Neural crest cell (in vitro differentiated cells): ENCODE measurements around the gene RAB19. TPM values are rescaled to one million over a fixed set of nuclear protein-coding genes. Genes with fewer than 3 reads are reported as not detected.
"Not testable (repeated sequence)": the region's sequence is repeated elsewhere in the genome, so short reads cannot be mapped to it uniquely, and the experiment has no call there.

Experiments
- DNase-seq: peaks from one replicate; pipeline ENCODE4 v3.0.0; 2021; ENCODE audit warnings: low read depth, mixed read lengths, low spot score
- H3K27ac Mint-ChIP-seq: one replicate; pipeline ENCODE4 v1.8.0; 2021; ENCODE audit warnings: mild to moderate bottlenecking, mixed read lengths; ENCODE audit not compliant: unreplicated experiment
- H3K27me3 Mint-ChIP-seq: 2 replicates; pipeline ENCODE4 v1.8.0; 2021; ENCODE audit warnings: low read depth, mild to moderate bottlenecking, mixed read lengths
- H3K36me3 Mint-ChIP-seq: 2 replicates; pipeline ENCODE4 v1.8.0; 2021; ENCODE audit warnings: low read depth, mild to moderate bottlenecking, mixed read lengths
- H3K4me1 Mint-ChIP-seq: 2 replicates; pipeline ENCODE4 v1.8.0; 2021; ENCODE audit warnings: mixed read lengths
- H3K4me3 Mint-ChIP-seq: one replicate; pipeline ENCODE4 v1.8.0; 2021; ENCODE audit warnings: mild to moderate bottlenecking, mixed read lengths
- H3K9me3 Mint-ChIP-seq: 2 replicates; pipeline ENCODE4 v1.8.0; 2021; ENCODE audit warnings: mixed read lengths
- CTCF ChIP-seq: fragments of 200-600 bp; sonication (generic); conservative IDR thresholded peaks from 2 replicates; pipeline ENCODE4 v1.5.0; 2021; ENCODE audit warnings: antibody characterized with exemption, mild to moderate bottlenecking
- total RNA-seq: library from RNA; stranded (reverse); gene quantifications from 2 replicates; pipeline ENCODE4 v1.2.1, GENCODE V29; 2021

RAB19 gene
- total RNA-seq, 1 donor from 2014 or later: not detected

GRCh38 chr7:140404565-140405065 lies 757 bp downstream of the RAB19 start:
- DNase-seq: no peak
- H3K4me1 Mint-ChIP-seq: peaks cover 15% of the 10 kb centered on the region
- no peaks in the 10 kb centered on the region for H3K36me3 Mint-ChIP-seq
- H3K9me3 Mint-ChIP-seq: peaks cover 3% of the 10 kb centered on the region
- no peak overlapping the region for H3K27ac Mint-ChIP-seq
- no peak overlapping the region for H3K4me3 Mint-ChIP-seq
- TF ChIP-seq CTCF: no peak
- peaks cover 38% of the 10 kb centered on the region for H3K27me3 Mint-ChIP-seq

- Mint-ChIP-seq H3K27me3 (no peaks in the 10 kb centered on the region), H3K4me3 (no peak overlapping the region), H3K36me3 (no peaks in the 10 kb centered on the region), H3K4me1 (peaks cover 5% of the 10 kb centered on the region), H3K27ac (no peak overlapping the region), H3K9me3 (no peaks in the 10 kb centered on the region)
- TF ChIP-seq CTCF: no peak
- DNase-seq: no peak
These were observed 11.5 kb downstream of the RAB19 start for GRCh38 chr7:140415361-140415760.

- not testable (repeated sequence) for DNase-seq, H3K4me1 Mint-ChIP-seq, H3K4me3 Mint-ChIP-seq, H3K27ac Mint-ChIP-seq, H3K9me3 Mint-ChIP-seq, H3K27me3 Mint-ChIP-seq, H3K36me3 Mint-ChIP-seq
These were observed 12.0 kb downstream of the RAB19 start for GRCh38 chr7:140415816-140416215.

GRCh38 chr7:140416560-140416959 lies 12.7 kb downstream of the RAB19 start:
- no peak overlapping the region for H3K4me3 Mint-ChIP-seq
- H3K27me3 Mint-ChIP-seq: no peaks in the 10 kb centered on the region
- H3K27ac Mint-ChIP-seq: peak overlapping the region; percentile 29

GRCh38 chr7:140417456-140418155 lies 13.7 kb downstream of the RAB19 start:
- no peak overlapping the region for H3K27ac Mint-ChIP-seq
- TF ChIP-seq CTCF: no peak
- no peaks in the 10 kb centered on the region for H3K9me3 Mint-ChIP-seq
- no peaks in the 10 kb centered on the region for H3K27me3 Mint-ChIP-seq
- H3K4me1 Mint-ChIP-seq: peaks cover 5% of the 10 kb centered on the region
- no peak overlapping the region for H3K4me3 Mint-ChIP-seq
- no peaks in the 10 kb centered on the region for H3K36me3 Mint-ChIP-seq
- no peak for DNase-seq

More at GRCh38 chr7:140416560-140416959, 12.7 kb downstream of the RAB19 start:
- no peak for DNase-seq
- Mint-ChIP-seq H3K4me1 (peaks cover 5% of the 10 kb centered on the region), H3K36me3 (no peaks in the 10 kb centered on the region), H3K9me3 (no peaks in the 10 kb centered on the region)
- TF ChIP-seq CTCF: no peak

GRCh38 chr7:140418156-140418472 lies 14.3 kb downstream of the RAB19 start:
- not testable (repeated sequence) for H3K4me3 Mint-ChIP-seq, H3K36me3 Mint-ChIP-seq

More at GRCh38 chr7:140418156-140418472, 14.3 kb downstream of the RAB19 start:
- not testable (repeated sequence) for H3K27me3 Mint-ChIP-seq, DNase-seq, H3K4me1 Mint-ChIP-seq, H3K9me3 Mint-ChIP-seq, H3K27ac Mint-ChIP-seq
